ENCODE data around the gene CSNK2A1. TPM values are rescaled to one million over a fixed set of nuclear protein-coding genes. Genes with fewer than 3 reads are reported as not detected.

Gene CSNK2A1
- total RNA-seq, 1 donor from 2014 or later: 122 TPM

- H3K4me3 ChIP-seq: no peak overlapping the region
- no peak overlapping the region for H3K27ac ChIP-seq (replicated peaks)
- H3K27me3 ChIP-seq (ENCODE audit: low read depth): peaks cover 20% of the 10 kb centered on the region
- DNase-seq: no peak
- H3K36me3 ChIP-seq: no peaks in the 10 kb centered on the region
- intact Hi-C loops (cut with micrococcal nuclease): no loop called here
- H3K9me3 ChIP-seq (replicated peaks): no peaks in the 10 kb centered on the region
- no peak for TF ChIP-seq CTCF (IDR thresholded peaks at IDR 0.05; ENCODE audit: borderline replicate concordance)
- H3K4me1 ChIP-seq: peaks cover 31% of the 10 kb centered on the region
Measured at GRCh38 chr20:546353-546752, 2.8 kb upstream of the CSNK2A1 start.

- peaks cover 52% of the 10 kb centered on the region for H3K4me1 ChIP-seq
- no peaks in the 10 kb centered on the region for H3K36me3 ChIP-seq
- DNase-seq: no peak
- H3K4me3 ChIP-seq: peak overlapping the region; percentile 85
- H3K9me3 ChIP-seq (replicated peaks): peaks cover 12% of the 10 kb centered on the region
- H3K27me3 ChIP-seq (ENCODE audit: low read depth): peaks cover under 1% of the 10 kb centered on the region
- no peak for TF ChIP-seq CTCF (IDR thresholded peaks at IDR 0.05; ENCODE audit: borderline replicate concordance)
- intact Hi-C loops (cut with micrococcal nuclease): no loop called here
- peak overlapping the region; percentile 92 for H3K27ac ChIP-seq (replicated peaks)
Measured at GRCh38 chr20:544153-544725, 649 bp upstream of the CSNK2A1 start.

- intact Hi-C loops (cut with micrococcal nuclease): no loop called here
- peak overlapping the region; percentile 92 for H3K27ac ChIP-seq (replicated peaks)
- peaks cover 14% of the 10 kb centered on the region for H3K9me3 ChIP-seq (replicated peaks)
- H3K4me3 ChIP-seq: peak overlapping the region; percentile 85
- peaks cover 65% of the 10 kb centered on the region for H3K4me1 ChIP-seq
- no peaks in the 10 kb centered on the region for H3K27me3 ChIP-seq (ENCODE audit: low read depth)
- H3K36me3 ChIP-seq: no peaks in the 10 kb centered on the region
- no peak for DNase-seq
- no peak for TF ChIP-seq CTCF (IDR thresholded peaks at IDR 0.05; ENCODE audit: borderline replicate concordance)
Measured at GRCh38 chr20:542777-543368, 717 bp downstream of the CSNK2A1 start.

- Histone ChIP-seq H3K27ac (replicated peaks) (peak overlapping the region; percentile 31), H3K4me1 (peaks cover 88% of the 10 kb centered on the region), H3K27me3 (ENCODE audit: low read depth) (no peaks in the 10 kb centered on the region), H3K36me3 (no peaks in the 10 kb centered on the region), H3K9me3 (replicated peaks) (peaks cover 14% of the 10 kb centered on the region), H3K4me3 (peak overlapping the region; percentile 17)
- TF ChIP-seq CTCF (IDR thresholded peaks at IDR 0.05; ENCODE audit: borderline replicate concordance): no peak
- intact Hi-C loops (cut with micrococcal nuclease): no loop called here
- no peak for DNase-seq
Measured at GRCh38 chr20:540391-541201, 3.0 kb downstream of the CSNK2A1 start.

- peak overlapping the region; percentile 31 for H3K27ac ChIP-seq (replicated peaks)
- no peaks in the 10 kb centered on the region for H3K27me3 ChIP-seq (ENCODE audit: low read depth)
- TF ChIP-seq CTCF (IDR thresholded peaks at IDR 0.05; ENCODE audit: borderline replicate concordance): no peak
- H3K36me3 ChIP-seq: no peaks in the 10 kb centered on the region
- DNase-seq: no peak
- peaks cover 95% of the 10 kb centered on the region for H3K4me1 ChIP-seq
- H3K4me3 ChIP-seq: peak overlapping the region; percentile 17
- H3K9me3 ChIP-seq (replicated peaks): peaks cover 14% of the 10 kb centered on the region
- intact Hi-C loops (cut with micrococcal nuclease): no loop called here
Measured at GRCh38 chr20:539848-540247, 3.7 kb downstream of the CSNK2A1 start.
